IPS-18a (cell line): ENCODE measurements around the gene MBD4.

Experiments used
- H3K27ac ChIP-seq: one replicate; pipeline ENCODE4 v1.5.1; 2013; ENCODE audit warnings: low read length
- H3K27me3 ChIP-seq: one replicate; pipeline ENCODE4 v1.6.1; 2013; ENCODE audit warnings: mild to moderate bottlenecking, low read length; ENCODE audit not compliant: control insufficient read depth, insufficient read depth
- H3K36me3 ChIP-seq: one replicate; pipeline ENCODE4 v1.6.1; 2013; ENCODE audit warnings: low read depth, low read length; ENCODE audit not compliant: control insufficient read depth
- H3K4me1 ChIP-seq: one replicate; pipeline ENCODE4 v1.6.1; 2013; ENCODE audit warnings: low read depth, low read length; ENCODE audit not compliant: control insufficient read depth
- H3K4me3 ChIP-seq: one replicate; pipeline ENCODE4 v1.5.1; 2013; ENCODE audit warnings: low read length
- H3K9ac ChIP-seq: one replicate; pipeline ENCODE4 v1.6.1; 2013; ENCODE audit warnings: mild to moderate bottlenecking, low read length, moderate library complexity
- H3K9me3 ChIP-seq: one replicate; pipeline ENCODE4 v1.6.1; 2013; ENCODE audit warnings: low read depth, low read length; ENCODE audit not compliant: control insufficient read depth

The MBD4 gene

GRCh38 chr3:129462361-129462968, 22.7 kb upstream of the MBD4 start:
- H3K4me1 ChIP-seq = no peaks in the 10 kb centered on the region
- no peak overlapping the region for H3K27ac ChIP-seq
- no peak overlapping the region for H3K9ac ChIP-seq
- no peaks in the 10 kb centered on the region for H3K27me3 ChIP-seq
- no peaks in the 10 kb centered on the region for H3K9me3 ChIP-seq
- no peaks in the 10 kb centered on the region for H3K36me3 ChIP-seq
- no peak overlapping the region for H3K4me3 ChIP-seq

- no peak overlapping the region for H3K27ac ChIP-seq
- H3K27me3 ChIP-seq = no peaks in the 10 kb centered on the region
- H3K4me1 ChIP-seq = no peaks in the 10 kb centered on the region
- no peaks in the 10 kb centered on the region for H3K36me3 ChIP-seq
- H3K9ac ChIP-seq = no peak overlapping the region
- H3K9me3 ChIP-seq = no peaks in the 10 kb centered on the region
- no peak overlapping the region for H3K4me3 ChIP-seq
Observed at GRCh38 chr3:129461461-129462146, 21.9 kb upstream of the MBD4 start.

GRCh38 chr3:129461022-129461421, 21.3 kb upstream of the MBD4 start:
- Histone ChIP-seq H3K4me3 (no peak overlapping the region), H3K36me3 (no peaks in the 10 kb centered on the region), H3K27me3 (no peaks in the 10 kb centered on the region), H3K9me3 (no peaks in the 10 kb centered on the region), H3K27ac (no peak overlapping the region), H3K9ac (no peak overlapping the region), H3K4me1 (no peaks in the 10 kb centered on the region)

GRCh38 chr3:129460572-129460971, 20.8 kb upstream of the MBD4 start:
- H3K4me3 ChIP-seq = no peak overlapping the region
- no peaks in the 10 kb centered on the region for H3K27me3 ChIP-seq
- no peak overlapping the region for H3K27ac ChIP-seq
- no peaks in the 10 kb centered on the region for H3K36me3 ChIP-seq
- no peak overlapping the region for H3K9ac ChIP-seq
- H3K9me3 ChIP-seq = no peaks in the 10 kb centered on the region
- H3K4me1 ChIP-seq = no peaks in the 10 kb centered on the region

GRCh38 chr3:129460155-129460554, 20.4 kb upstream of the MBD4 start:
- H3K9ac ChIP-seq = no peak overlapping the region
- H3K27ac ChIP-seq = no peak overlapping the region
- H3K27me3 ChIP-seq = no peaks in the 10 kb centered on the region
- H3K4me1 ChIP-seq = no peaks in the 10 kb centered on the region
- H3K4me3 ChIP-seq = no peak overlapping the region
- H3K9me3 ChIP-seq = no peaks in the 10 kb centered on the region
- H3K36me3 ChIP-seq = no peaks in the 10 kb centered on the region

GRCh38 chr3:129453732-129454131, 14.0 kb upstream of the MBD4 start:
- H3K4me1 ChIP-seq = peaks cover 11% of the 10 kb centered on the region
- no peak overlapping the region for H3K9ac ChIP-seq
- H3K27me3 ChIP-seq = no peaks in the 10 kb centered on the region
- no peak overlapping the region for H3K27ac ChIP-seq
- H3K36me3 ChIP-seq = no peaks in the 10 kb centered on the region
- no peaks in the 10 kb centered on the region for H3K9me3 ChIP-seq
- H3K4me3 ChIP-seq = no peak overlapping the region

GRCh38 chr3:129449279-129450115, 9.7 kb upstream of the MBD4 start:
- Histone ChIP-seq H3K9ac (no peak overlapping the region), H3K4me3 (no peak overlapping the region), H3K36me3 (no peaks in the 10 kb centered on the region), H3K27ac (no peak overlapping the region), H3K4me1 (peaks cover 16% of the 10 kb centered on the region), H3K27me3 (no peaks in the 10 kb centered on the region), H3K9me3 (no peaks in the 10 kb centered on the region)

GRCh38 chr3:129448186-129448895, 8.6 kb upstream of the MBD4 start:
- no peak overlapping the region for H3K9ac ChIP-seq

GRCh38 chr3:129446926-129447325, 7.2 kb upstream of the MBD4 start:
- Histone ChIP-seq H3K36me3 (no peaks in the 10 kb centered on the region), H3K9me3 (no peaks in the 10 kb centered on the region), H3K27ac (no peak overlapping the region)

More at GRCh38 chr3:129448186-129448895, 8.6 kb upstream of the MBD4 start:
- Histone ChIP-seq H3K27ac (no peak overlapping the region), H3K9me3 (no peaks in the 10 kb centered on the region), H3K4me3 (no peak overlapping the region), H3K4me1 (peaks cover 16% of the 10 kb centered on the region), H3K27me3 (no peaks in the 10 kb centered on the region), H3K36me3 (no peaks in the 10 kb centered on the region)

GRCh38 chr3:129445471-129445870, 5.7 kb upstream of the MBD4 start:
- Histone ChIP-seq H3K9me3 (no peaks in the 10 kb centered on the region), H3K27ac (no peak overlapping the region), H3K27me3 (no peaks in the 10 kb centered on the region), H3K4me3 (no peak overlapping the region), H3K9ac (no peak overlapping the region), H3K36me3 (no peaks in the 10 kb centered on the region), H3K4me1 (peaks cover 23% of the 10 kb centered on the region)

More at GRCh38 chr3:129446926-129447325, 7.2 kb upstream of the MBD4 start:
- H3K27me3 ChIP-seq = no peaks in the 10 kb centered on the region
- peaks cover 16% of the 10 kb centered on the region for H3K4me1 ChIP-seq
- no peak overlapping the region for H3K9ac ChIP-seq
- no peak overlapping the region for H3K4me3 ChIP-seq

- Histone ChIP-seq H3K4me3 (no peak overlapping the region), H3K9ac (no peak overlapping the region), H3K27ac (no peak overlapping the region), H3K9me3 (no peaks in the 10 kb centered on the region), H3K36me3 (peaks cover 1% of the 10 kb centered on the region), H3K4me1 (peaks cover 16% of the 10 kb centered on the region), H3K27me3 (no peaks in the 10 kb centered on the region)
Observed at GRCh38 chr3:129442947-129443346, 3.2 kb upstream of the MBD4 start.
